CD4-positive, alpha-beta T cell (primary cell): ENCODE measurements around the gene SCGB1C2. TPM values are rescaled to one million over a fixed set of nuclear protein-coding genes. Genes with fewer than 3 reads are reported as not detected.

Source experiments
- ATAC-seq: fragments of 200-7000 bp; cut with Tn5 transposase; one replicate; pipeline ENCODE4 v1.10.0; 2022; ENCODE audit warnings: mild to moderate bottlenecking; ENCODE audit not compliant: poor library complexity
- CTCF ChIA-PET: fragments of 350-600 bp; sonication (Branson Sonifier 250); formaldehyde crosslinking; loops from one replicate; lab custom pipeline; 2021; ENCODE audit warnings: antibody characterized with exemption, inconsistent platforms; lab: Charles Lee
- POLR2A ChIA-PET: fragments of 350-600 bp; sonication (Branson Sonifier 250); formaldehyde crosslinking; loops from one replicate; lab custom pipeline; 2021; ENCODE audit warnings: antibody characterized with exemption, inconsistent platforms; lab: Charles Lee
- DNase-seq, 14 experiments: peaks; one replicate each; pipeline ENCODE4 v3.0.0-alpha.2; 2013 to 2020; ENCODE audit warnings: mixed read lengths in 2 of 14
- H3K27ac ChIP-seq, 2 donors: one replicate each; pipeline versions ENCODE4 v1.5.1 to v1.7.0; 2013; ENCODE audit warnings: low read length in 2 of 2, low read depth in 1 of 2, mild to moderate bottlenecking in 1 of 2
- H3K27me3 ChIP-seq, 2 experiments: 1 replicate in 1 of 2; 2 replicates in 1 of 2; pipeline versions ENCODE4 v1.6.1 to v1.7.0; 2013; ENCODE audit warnings: low read length in 2 of 2, control low read depth in 1 of 2, mild to moderate bottlenecking in 1 of 2, moderate library complexity in 1 of 2; ENCODE audit not compliant: insufficient read depth in 2 of 2, control insufficient read depth in 1 of 2
- H3K36me3 ChIP-seq: one replicate; pipeline ENCODE4 v1.6.1; 2013; ENCODE audit warnings: low read length, control low read depth; ENCODE audit not compliant: insufficient read depth
- H3K4me1 ChIP-seq: one replicate; pipeline ENCODE4 v1.6.1; 2013; ENCODE audit warnings: low read length, control low read depth; ENCODE audit not compliant: insufficient read depth
- H3K4me3 ChIP-seq: one replicate; pipeline ENCODE4 v1.5.1; 2013; ENCODE audit warnings: mild to moderate bottlenecking, low read length, moderate library complexity
- H3K9me3 ChIP-seq, 2 experiments: 1 replicate in 1 of 2; 2 replicates in 1 of 2; pipeline versions ENCODE4 v1.6.1 to v1.7.0; 2013; ENCODE audit warnings: low read length in 2 of 2, mild to moderate bottlenecking in 2 of 2, control low read depth in 1 of 2, moderate library complexity in 1 of 2; ENCODE audit not compliant: control insufficient read depth in 1 of 2, insufficient read depth in 1 of 2
- H3K27ac Mint-ChIP-seq: one replicate; pipeline ENCODE4 v1.8.0; 2020; ENCODE audit warnings: mixed read lengths
- H3K27me3 Mint-ChIP-seq: one replicate; pipeline ENCODE4 v1.8.0; 2021; ENCODE audit warnings: mixed read lengths
- H3K36me3 Mint-ChIP-seq: one replicate; pipeline ENCODE4 v1.8.0; 2021; ENCODE audit warnings: low read depth, mixed read lengths
- H3K4me1 Mint-ChIP-seq: one replicate; pipeline ENCODE4 v1.8.0; 2021; ENCODE audit warnings: low read depth, mixed read lengths
- H3K4me3 Mint-ChIP-seq: one replicate; pipeline ENCODE4 v1.8.0; 2020; ENCODE audit warnings: mild to moderate bottlenecking, mixed read lengths
- H3K9me3 Mint-ChIP-seq: one replicate; pipeline ENCODE4 v1.8.0; 2020; ENCODE audit warnings: mixed read lengths
- intact Hi-C, 2 experiments: fragments of 100-400 bp; cut with DNase I in 1 of 2; cut with micrococcal nuclease in 1 of 2; formaldehyde crosslinking; loops; one replicate each; pipeline versions ENCODE4 v1.15.1 to v1.9.0; 2023 to 2025; cut with DNase I, micrococcal nuclease
- total RNA-seq, 174 experiments: library from RNA in 2 of 174; stranded (reverse) in 2 of 174; gene quantifications; one replicate each; pipeline ENCODE4 v1.2.3 and lab custom pipeline; 2021 to 2026
- TF ChIP-seq, protein P1 (sequence below): fragments of 200-600 bp; IDR thresholded peaks from one replicate; pipeline ENCODE4 v1.8.0; 2022; ENCODE audit warnings: antibody characterized with exemption, mild to moderate bottlenecking

SCGB1C2 gene
- total RNA-seq, 2 experiments from 2014 or later: not detected

DNA sequence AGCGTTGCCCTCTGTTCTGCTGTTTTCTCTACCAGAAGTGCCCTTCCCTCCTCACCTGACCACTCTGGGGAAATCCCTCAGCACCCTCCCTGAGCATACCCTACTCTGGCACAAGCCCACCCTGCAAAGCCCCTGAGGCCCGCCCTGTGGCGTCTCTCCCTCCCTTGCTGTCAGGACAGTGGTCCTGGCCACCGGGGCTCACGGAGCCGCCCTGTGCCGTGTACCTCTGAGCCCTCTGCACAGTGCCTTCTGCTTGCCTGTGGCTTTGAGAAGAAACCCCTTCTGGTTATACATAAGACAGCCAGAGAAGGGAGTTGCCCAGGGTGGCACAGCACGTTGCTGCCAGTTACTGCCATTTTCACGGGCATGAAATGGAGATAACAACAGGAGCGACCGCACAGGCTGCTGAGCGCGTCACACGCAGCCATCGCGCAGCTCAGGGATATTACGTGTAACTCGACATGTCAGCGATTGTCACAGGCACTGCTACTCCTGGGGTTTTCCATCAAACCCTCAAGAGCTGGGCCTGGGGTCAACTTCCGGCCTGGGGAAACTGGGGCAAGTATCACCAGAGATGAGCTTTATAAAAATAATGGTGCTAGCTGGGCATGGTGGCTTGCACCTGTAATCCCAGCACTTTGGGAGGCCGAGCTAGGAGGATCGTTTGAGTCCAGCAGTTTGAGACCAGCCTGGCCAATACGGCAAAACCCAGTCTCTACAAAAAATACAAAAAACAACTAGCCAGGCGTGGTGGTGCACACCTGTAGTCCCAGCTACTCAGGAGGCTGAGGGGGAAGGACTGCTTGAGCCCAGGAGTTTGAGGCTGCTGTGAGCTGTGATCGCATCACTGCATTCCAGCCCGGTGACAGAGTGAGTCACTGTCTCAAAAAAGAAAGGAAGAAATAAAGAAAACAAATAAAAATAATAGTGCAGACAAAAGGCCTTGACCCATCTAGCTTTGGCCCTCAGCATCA, 14.8 kb downstream of the SCGB1C2 start:
- DNase-seq (no peak), ATAC-seq (no peak)
- Histone ChIP-seq H3K27ac (no peak overlapping the region), H3K9me3 (no peaks in the 10 kb centered on the region), H3K4me3 (no peak overlapping the region), H3K36me3 (no peaks in the 10 kb centered on the region), H3K4me1 (no peaks in the 10 kb centered on the region), H3K27me3 (peaks cover 0 to 7% of the 10 kb centered on the region in 2 experiments)
- Mint-ChIP-seq H3K4me3 (no peak overlapping the region), H3K36me3 (no peaks in the 10 kb centered on the region), H3K27ac (no peak overlapping the region), H3K4me1 (no peaks in the 10 kb centered on the region), H3K27me3 (no peaks in the 10 kb centered on the region), H3K9me3 (no peaks in the 10 kb centered on the region)
- POLR2A ChIA-PET: no interaction called here
- TF ChIP-seq, protein P1, sequence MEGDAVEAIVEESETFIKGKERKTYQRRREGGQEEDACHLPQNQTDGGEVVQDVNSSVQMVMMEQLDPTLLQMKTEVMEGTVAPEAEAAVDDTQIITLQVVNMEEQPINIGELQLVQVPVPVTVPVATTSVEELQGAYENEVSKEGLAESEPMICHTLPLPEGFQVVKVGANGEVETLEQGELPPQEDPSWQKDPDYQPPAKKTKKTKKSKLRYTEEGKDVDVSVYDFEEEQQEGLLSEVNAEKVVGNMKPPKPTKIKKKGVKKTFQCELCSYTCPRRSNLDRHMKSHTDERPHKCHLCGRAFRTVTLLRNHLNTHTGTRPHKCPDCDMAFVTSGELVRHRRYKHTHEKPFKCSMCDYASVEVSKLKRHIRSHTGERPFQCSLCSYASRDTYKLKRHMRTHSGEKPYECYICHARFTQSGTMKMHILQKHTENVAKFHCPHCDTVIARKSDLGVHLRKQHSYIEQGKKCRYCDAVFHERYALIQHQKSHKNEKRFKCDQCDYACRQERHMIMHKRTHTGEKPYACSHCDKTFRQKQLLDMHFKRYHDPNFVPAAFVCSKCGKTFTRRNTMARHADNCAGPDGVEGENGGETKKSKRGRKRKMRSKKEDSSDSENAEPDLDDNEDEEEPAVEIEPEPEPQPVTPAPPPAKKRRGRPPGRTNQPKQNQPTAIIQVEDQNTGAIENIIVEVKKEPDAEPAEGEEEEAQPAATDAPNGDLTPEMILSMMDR: no peak
- CTCF ChIA-PET: no interaction called here
- intact Hi-C loops: no loop called here

GRCh38 chr17:152860-153420, 15.6 kb downstream of the SCGB1C2 start:
- DNase-seq (no peak), ATAC-seq (no peak)
- H3K27ac Mint-ChIP-seq: no peak overlapping the region
- H3K4me3 Mint-ChIP-seq: no peak overlapping the region
- H3K36me3 Mint-ChIP-seq: no peaks in the 10 kb centered on the region
- H3K4me3 ChIP-seq: no peak overlapping the region
- no peaks in the 10 kb centered on the region for H3K9me3 Mint-ChIP-seq
- H3K27me3 ChIP-seq: peaks cover 0 to 7% of the 10 kb centered on the region in 2 experiments
- no peaks in the 10 kb centered on the region for H3K4me1 ChIP-seq
- no peaks in the 10 kb centered on the region for H3K4me1 Mint-ChIP-seq
- H3K27me3 Mint-ChIP-seq: no peaks in the 10 kb centered on the region
- intact Hi-C loops: no loop called here
- H3K36me3 ChIP-seq: no peaks in the 10 kb centered on the region
- no peaks in the 10 kb centered on the region for H3K9me3 ChIP-seq
- ChIA-PET POLR2A (no interaction called here), CTCF (no interaction called here)
- no peak overlapping the region for H3K27ac ChIP-seq
- TF ChIP-seq, protein P1: no peak

GRCh38 chr17:153851-154250, 16.5 kb downstream of the SCGB1C2 start:
- H3K9me3 ChIP-seq: no peaks in the 10 kb centered on the region
- Mint-ChIP-seq H3K9me3 (no peaks in the 10 kb centered on the region), H3K4me1 (no peaks in the 10 kb centered on the region), H3K27me3 (no peaks in the 10 kb centered on the region), H3K36me3 (no peaks in the 10 kb centered on the region), H3K27ac (no peak overlapping the region), H3K4me3 (no peak overlapping the region)
- TF ChIP-seq, protein P1: no peak
- no peaks in the 10 kb centered on the region for H3K36me3 ChIP-seq
- intact Hi-C loops: no loop called here
- no peak overlapping the region for H3K4me3 ChIP-seq
- no peaks in the 10 kb centered on the region for H3K4me1 ChIP-seq
- CTCF ChIA-PET: no interaction called here
- no peak for ATAC-seq
- no peak overlapping the region for H3K27ac ChIP-seq
- peaks cover 0 to 7% of the 10 kb centered on the region in 2 experiments for H3K27me3 ChIP-seq
- POLR2A ChIA-PET: no interaction called here
- DNase-seq: no peak
